Keratinocyte (primary cell): ENCODE data around the gene TUBB8. TPM values are rescaled to one million over a fixed set of nuclear protein-coding genes. Genes with fewer than 3 reads are reported as not detected.

Experiments used
- DNase-seq: peaks from one replicate; pipeline ENCODE4 v3.0.0-alpha.2; 2011; ENCODE audit warnings: low read depth, missing footprints, low spot score
- FAIRE-seq: peaks from 2 replicates; lab custom pipeline; 2011; peaks lifted over from hg19 to GRCh38; lab: Jason Lieb, UNC
- H2AFZ ChIP-seq: 2 replicates; pipeline ENCODE4 v1.6.0; 2012; ENCODE audit warnings: low read length, control low read depth, inconsistent platforms; ENCODE audit not compliant: control insufficient read depth
- H3K27ac ChIP-seq: 2 replicates; pipeline ENCODE4 v1.5.1; 2011; ENCODE audit warnings: low read length; ENCODE audit not compliant: control insufficient read depth, insufficient read depth
- H3K27me3 ChIP-seq: 3 replicates; pipeline ENCODE4 v1.6.0; 2011; ENCODE audit warnings: low read length; ENCODE audit not compliant: control insufficient read depth, insufficient read depth; ENCODE audit errors: extremely low read depth
- H3K36me3 ChIP-seq, 2 experiments: 2 replicates in 1 of 2; 3 replicates in 1 of 2; pipeline ENCODE4 v1.5.1; 2011; ENCODE audit warnings: low read length in 2 of 2, mild to moderate bottlenecking in 1 of 2; ENCODE audit not compliant: control insufficient read depth in 2 of 2, insufficient read depth in 2 of 2; ENCODE audit errors: extremely low read depth in 1 of 2
- H3K4me1 ChIP-seq: 3 replicates; pipeline ENCODE4 v1.5.1; 2011; ENCODE audit warnings: low read length; ENCODE audit not compliant: control insufficient read depth, insufficient read depth; ENCODE audit errors: extremely low read depth
- H3K4me2 ChIP-seq: 3 replicates; pipeline ENCODE4 v1.6.0; 2011; ENCODE audit warnings: low read depth, low read length; ENCODE audit not compliant: control insufficient read depth, insufficient read depth; ENCODE audit errors: extremely low read depth
- H3K4me3 ChIP-seq, 3 experiments: fragments of 200-600 bp in 1 of 3; sonication (generic) in 1 of 3; 2 replicates in 2 of 3; 3 replicates in 1 of 3; pipeline ENCODE4 v1.5.1; 2011 to 2016; ENCODE audit warnings: low read length in 3 of 3, mild to moderate bottlenecking in 3 of 3, control low read depth in 2 of 3, inconsistent platforms in 1 of 3, low read depth in 1 of 3, mixed read lengths in 1 of 3, mixed run types in 1 of 3, moderate library complexity in 1 of 3; ENCODE audit not compliant: control insufficient read depth in 2 of 3, insufficient read depth in 2 of 3; ENCODE audit errors: extremely low read depth in 1 of 3
- H3K79me2 ChIP-seq: 2 replicates; pipeline ENCODE4 v1.6.0; 2012; ENCODE audit warnings: low read length; ENCODE audit not compliant: control insufficient read depth, insufficient read depth
- H3K9ac ChIP-seq: 3 replicates; pipeline ENCODE4 v1.6.0; 2011; ENCODE audit warnings: low read length; ENCODE audit not compliant: control insufficient read depth, insufficient read depth; ENCODE audit errors: extremely low read depth
- H3K9me1 ChIP-seq: 3 replicates; pipeline ENCODE4 v1.6.0; 2011; ENCODE audit warnings: low read length; ENCODE audit not compliant: control insufficient read depth, insufficient read depth; ENCODE audit errors: extremely low read depth
- H3K9me3 ChIP-seq: 2 replicates; pipeline ENCODE4 v1.5.1; 2012; ENCODE audit warnings: low read depth, low read length; ENCODE audit not compliant: control insufficient read depth
- H4K20me1 ChIP-seq: 3 replicates; pipeline ENCODE4 v1.6.0; 2011; ENCODE audit warnings: low read length; ENCODE audit not compliant: control insufficient read depth, insufficient read depth; ENCODE audit errors: extremely low read depth
- CTCF ChIP-seq, 3 experiments: IDR thresholded peaks in 1 of 3; conservative IDR thresholded peaks in 1 of 3; optimal IDR thresholded peaks in 1 of 3; 2 replicates in 2 of 3; 3 replicates in 1 of 3; pipeline versions ENCODE3 to v1.5.1; 2011; ENCODE audit warnings: low read length in 3 of 3, mild to moderate bottlenecking in 3 of 3, moderate library complexity in 2 of 3, control low read depth in 1 of 3, inconsistent platforms in 1 of 3; ENCODE audit not compliant: insufficient read depth in 2 of 3; ENCODE audit errors: extremely low read depth in 1 of 3
- EZH2 ChIP-seq: IDR thresholded peaks from one replicate; pipeline ENCODE4 v1.6.1; 2012; ENCODE audit warnings: inconsistent platforms, mild to moderate bottlenecking, low read length, moderate library complexity
- dilution Hi-C: fragments of 300-500 bp; cut with MboI; formaldehyde crosslinking; loops from one replicate; pipeline ENCODE4 v1.7.0; 2020; ENCODE audit warnings: low sequenced_read_pairs; ENCODE audit not compliant: extremely low pct_ligation_motif_present
- polyA plus RNA-seq, 5 experiments: library from polyadenylated mRNA; depleted of rRNA in 3 of 5; stranded (reverse) in 3 of 5; stranded (forward) in 1 of 5; unstranded in 1 of 5; fragments of >200 nt; gene quantifications; 1 replicate in 1 of 5; 2 replicates in 3 of 5; 3 replicates in 1 of 5; pipeline versions ENCODE4 v1.2.1 to v1.2.3, GENCODE V29; 2011 to 2012; ENCODE audit warnings: missing spikeins in 2 of 5, low read depth in 1 of 5, low replicate concordance in 1 of 5

TUBB8 gene
- polyA plus RNA-seq, 1 donor (not counting 4 experiments of a cell fraction or from before 2014, with no cell fraction given): 0.10 TPM

GRCh38 chr10:85044-85443, 35.9 kb upstream of the TUBB8 start:
- DNase-seq (no peak), FAIRE-seq (no peak)
- Histone ChIP-seq H3K27ac (no peak overlapping the region), H3K36me3 (no peaks in the 10 kb centered on the region), H3K9me3 (no peaks in the 10 kb centered on the region), H3K4me3 (no peak overlapping the region), H3K4me1 (peaks cover 3% of the 10 kb centered on the region), H3K9ac (no peak overlapping the region), H2AFZ (no peak overlapping the region), H3K4me2 (no peak overlapping the region), H3K27me3 (peaks cover 4% of the 10 kb centered on the region), H3K9me1 (no peaks in the 10 kb centered on the region), H3K79me2 (no peaks in the 10 kb centered on the region), H4K20me1 (no peaks in the 10 kb centered on the region)
- TF ChIP-seq CTCF (optimal IDR thresholded peaks at IDR 0.05 in 1 of 3, IDR thresholded peaks at IDR 0.05 in 1 of 3, conservative IDR thresholded peaks at IDR 0.05 in 1 of 3; ENCODE audit: extremely low read depth in 1 of 3, insufficient read depth in 2 of 3, low read length in 3 of 3) (no peak), EZH2 (no peak)
- dilution Hi-C loops: no loop called here

GRCh38 chr10:83930-84530, 34.9 kb upstream of the TUBB8 start:
- dilution Hi-C loops: no loop called here
- H3K4me2 ChIP-seq: no peak overlapping the region
- H3K79me2 ChIP-seq: no peaks in the 10 kb centered on the region
- H4K20me1 ChIP-seq: no peaks in the 10 kb centered on the region
- DNase-seq (no peak), FAIRE-seq (no peak)
- TF ChIP-seq CTCF (optimal IDR thresholded peaks at IDR 0.05 in 1 of 3, IDR thresholded peaks at IDR 0.05 in 1 of 3, conservative IDR thresholded peaks at IDR 0.05 in 1 of 3; ENCODE audit: extremely low read depth in 1 of 3, insufficient read depth in 2 of 3, low read length in 3 of 3): no peak
- TF ChIP-seq EZH2: no peak
- no peaks in the 10 kb centered on the region for H3K9me1 ChIP-seq
- peaks cover 3% of the 10 kb centered on the region for H3K4me1 ChIP-seq
- H3K9me3 ChIP-seq: no peaks in the 10 kb centered on the region
- H3K27ac ChIP-seq: no peak overlapping the region
- no peak overlapping the region for H2AFZ ChIP-seq
- H3K36me3 ChIP-seq: no peaks in the 10 kb centered on the region
- no peak overlapping the region for H3K9ac ChIP-seq
- H3K4me3 ChIP-seq: no peak overlapping the region
- H3K27me3 ChIP-seq: peaks cover 11% of the 10 kb centered on the region
